K562 (cell line): ENCODE measurements around the gene FGF23. TPM values are rescaled to one million over a fixed set of nuclear protein-coding genes. Genes with fewer than 3 reads are reported as not detected.

Source experiments
- CLOCK ChIP-seq: fragments of 250-450 bp; sonication (Bioruptor Pico); IDR thresholded peaks from 2 replicates; pipeline ENCODE4 v1.4.0; 2020; ENCODE audit warnings: mild to moderate bottlenecking, moderate library complexity, borderline replicate concordance
- DLX4 ChIP-seq: fragments of 250-450 bp; sonication (Bioruptor Pico); IDR thresholded peaks from 2 replicates; pipeline ENCODE4 v1.6.1; 2021; ENCODE audit warnings: mild to moderate bottlenecking
- E2F4 ChIP-seq: sonication (generic); formaldehyde crosslinking; IDR thresholded peaks from 2 replicates; pipeline ENCODE4 v1.8.0; 2022; ENCODE audit warnings: mild to moderate bottlenecking, low read depth, missing genetic modification reagents
- HDAC1 ChIP-seq, 2 experiments: fragments of 450-650 bp; IDR thresholded peaks; 2 replicates each; pipeline ENCODE4 v1.6.1; 2016 to 2017; ENCODE audit warnings: inconsistent platforms in 1 of 2, mild to moderate bottlenecking in 1 of 2, moderate library complexity in 1 of 2
- HDAC2 ChIP-seq: fragments of 450-650 bp; IDR thresholded peaks from 2 replicates; pipeline ENCODE4 v1.6.1; 2016; ENCODE audit warnings: mild to moderate bottlenecking
- HNRNPUL1 ChIP-seq: fragments of 200-400 bp; formaldehyde crosslinking; IDR thresholded peaks from 2 replicates; pipeline ENCODE4 v1.6.1; 2017; ENCODE audit warnings: low read length
- MEF2A ChIP-seq: IDR thresholded peaks from 2 replicates; pipeline ENCODE4 v1.6.1; 2011; ENCODE audit warnings: low read depth, mild to moderate bottlenecking, low read length, moderate library complexity; ENCODE audit not compliant: control insufficient read depth
- MITF ChIP-seq: IDR thresholded peaks from 2 replicates; pipeline ENCODE4 v1.6.1; 2014; ENCODE audit warnings: antibody characterized with exemption
- MLX ChIP-seq, 2 experiments: fragments of 450-650 bp in 1 of 2; sonication (generic) in 1 of 2; formaldehyde crosslinking; conservative IDR thresholded peaks; 2 replicates each; pipeline versions ENCODE4 v1.4.0 to v1.8.1; 2020 to 2022; ENCODE audit warnings: mild to moderate bottlenecking in 1 of 2, missing genetic modification reagents in 1 of 2
- NFE2 ChIP-seq: IDR thresholded peaks from 2 replicates; pipeline ENCODE4 v1.6.1; 2014; ENCODE audit warnings: antibody characterized with exemption, low read depth
- NFRKB ChIP-seq: fragments of 450-650 bp; IDR thresholded peaks from 2 replicates; pipeline ENCODE4 v1.6.1; 2016; ENCODE audit warnings: low read depth
- SMARCC2 ChIP-seq: fragments of 450-650 bp; IDR thresholded peaks from 2 replicates; pipeline ENCODE4 v1.6.1; 2017; ENCODE audit warnings: antibody characterized with exemption, moderate library complexity, mild to moderate bottlenecking, low read depth
- SP2 ChIP-seq: IDR thresholded peaks from 2 replicates; pipeline ENCODE4 v1.6.1; 2011; ENCODE audit warnings: mild to moderate bottlenecking, low read depth, low read length, moderate library complexity; ENCODE audit not compliant: poor library complexity, severe bottlenecking; ENCODE audit errors: extremely low read depth
- STAT6 ChIP-seq: sonication (generic); formaldehyde crosslinking; IDR thresholded peaks from 2 replicates; pipeline ENCODE4 v1.8.1; 2023; ENCODE audit warnings: mild to moderate bottlenecking, missing genetic modification reagents
- SUPT5H ChIP-seq: fragments of 450-650 bp; IDR thresholded peaks from 2 replicates; pipeline ENCODE4 v1.6.1; 2016
- ZNF280A ChIP-seq: fragments of 450-650 bp; IDR thresholded peaks from 2 replicates; pipeline ENCODE4 v1.6.1; 2018; ENCODE audit warnings: mild to moderate bottlenecking, low read depth; ENCODE audit not compliant: partially characterized antibody
- ZNF384 ChIP-seq: IDR thresholded peaks from 2 replicates; pipeline ENCODE4 v1.6.1; 2012; ENCODE audit warnings: low read depth, low read length, improper control_type of control experiment
- ZNF589 ChIP-seq: fragments of 200-800 bp; sonication (Bioruptor generic); IDR thresholded peaks from 2 replicates; pipeline ENCODE4 v1.6.1; 2016; ENCODE audit warnings: low read depth, missing genetic modification characterization, missing compliant biosample characterization
- polyA plus RNA-seq, 8 experiments: library from polyadenylated mRNA; depleted of rRNA in 4 of 8; stranded (reverse) in 5 of 8; unstranded in 3 of 8; fragments of >200 nt; fragmentation: Nextera tagmentation in 2 of 8; fragmentation: Illumina TruSeq in 1 of 8; extraction: Ambion mirVana in 2 of 8; extraction: Trizol in 1 of 8; gene quantifications; 2 replicates each; pipeline versions ENCODE4 v1.2.1 to v1.2.3, GENCODE V29; 2011 to 2014; ENCODE audit warnings: inconsistent platforms in 1 of 8, missing spikeins in 1 of 8
- total RNA-seq, 7 experiments: library from RNA; depleted of rRNA in 6 of 7; stranded (reverse); fragments of >200 nt in 6 of 7; fragmentation: Illumina TruSeq in 2 of 7; extraction: Trizol in 2 of 7; gene quantifications; 2 replicates each; pipeline versions ENCODE4 v1.2.1 to v1.2.3, GENCODE V29; 2011 to 2021; ENCODE audit warnings: low replicate concordance in 1 of 7

The FGF23 gene
- total and polyA plus RNA-seq, 9 of the 15 experiments (the other 6 are each of a cell fraction or from before 2014, with no cell fraction given), result 0.38 TPM; not detected in 8

- TF ChIP-seq SP2 (no peak), NFE2 (peak; percentile 22; the same call in 1 of the 2 replicates), HDAC2 (peak; percentile 80), MITF (no peak), ZNF280A (no peak), DLX4 (CRISPR knock-in tag) (no peak), ZNF384 (no peak), SMARCC2 (peak; percentile 74), ZNF589 (CRISPR knock-in tag) (no peak), MLX (CRISPR knock-in tag; conservative IDR thresholded peaks at IDR 0.05) (no peak), MEF2A (no peak), HDAC1 (IDR thresholded peaks at IDR 0.05) (peak; percentile 60 to 91; a peak in 2 of 4 replicates), NFRKB (no peak), SUPT5H (no peak), CLOCK (CRISPR knock-in tag) (no peak), HNRNPUL1 (no peak), E2F4 (CRISPR knock-in tag) (no peak), STAT6 (CRISPR knock-in tag) (no peak)
These were observed 9.2 kb upstream of the FGF23 start (continued) for GRCh38 chr12:4388662-4389061.
